Gastroesophageal sphincter (tissue), 4 donors: ENCODE measurements around the gene DDX17. TPM values are rescaled to one million over a fixed set of nuclear protein-coding genes. Genes with fewer than 3 reads are reported as not detected.

Experiments
- ATAC-seq: fragments of 150-250 bp; one replicate; pipeline ENCODE4 v1.9.1; 2016; ENCODE audit warnings: mild to moderate bottlenecking, moderate library complexity
- H3K27ac ChIP-seq, 4 donors: fragments of 200-600 bp; sonication (generic) in 3 of 4; 1 replicate in 3 of 4; 2 replicates in 1 of 4; pipeline ENCODE4 v1.5.1; 2016 to 2019
- H3K27me3 ChIP-seq: fragments of 200-600 bp; sonication (generic); one replicate; pipeline ENCODE4 v1.5.1; 2019
- H3K36me3 ChIP-seq, 2 donors: fragments of 200-600 bp; sonication (generic); one replicate each; pipeline ENCODE4 v1.5.1; 2019; ENCODE audit warnings: control low read depth in 1 of 2
- H3K4me1 ChIP-seq, 3 donors: fragments of 200-600 bp; sonication (generic); 1 replicate in 2 of 3; 2 replicates in 1 of 3; pipeline ENCODE4 v1.5.1; 2016 to 2019; ENCODE audit warnings: control low read depth in 2 of 3
- H3K4me3 ChIP-seq, 2 donors: fragments of 200-600 bp; sonication (generic); one replicate each; pipeline ENCODE4 v1.5.1; 2019; ENCODE audit warnings: mild to moderate bottlenecking in 1 of 2, moderate library complexity in 1 of 2
- H3K9me3 ChIP-seq, 3 donors: fragments of 200-600 bp; sonication (generic); one replicate each; pipeline ENCODE4 v1.5.1; 2017 to 2019; ENCODE audit warnings: control low read depth in 2 of 3
- EP300 ChIP-seq: sonication (generic); formaldehyde crosslinking; IDR thresholded peaks from one replicate; pipeline ENCODE4 v1.6.1; 2017; ENCODE audit warnings: antibody characterized with exemption, mild to moderate bottlenecking
- POLR2A ChIP-seq, 2 donors: fragments of 450-650 bp; IDR thresholded peaks; one replicate each; pipeline ENCODE4 v1.6.1; 2017; ENCODE audit warnings: antibody characterized with exemption in 2 of 2, mild to moderate bottlenecking in 2 of 2, moderate library complexity in 1 of 2
- POLR2AphosphoS5 ChIP-seq: sonication (generic); formaldehyde crosslinking; IDR thresholded peaks from one replicate; pipeline ENCODE4 v1.6.1; 2017; ENCODE audit warnings: antibody characterized with exemption
- WGBS, 2 donors: methylation state at CpG; one replicate each; pipeline ENCODE4 v1.1.5; 2018; ENCODE audit warnings: low coverage in 1 of 2; 5-methylcytosine and 5-hydroxymethylcytosine counted together
- total RNA-seq, 4 donors: library from RNA; depleted of rRNA; stranded (reverse); fragments of >200 nt; gene quantifications; one replicate each; pipeline ENCODE4 v1.1.0, GENCODE V29; 2016
- TF ChIP-seq, protein P1 (sequence below), 4 experiments: fragments of 200-600 bp in 2 of 4; fragments of 450-650 bp in 2 of 4; sonication (generic) in 1 of 4; IDR thresholded peaks; one replicate each; pipeline ENCODE4 v1.5.1; 2017 to 2019; ENCODE audit warnings: antibody characterized with exemption in 4 of 4, mild to moderate bottlenecking in 2 of 4, moderate library complexity in 2 of 4

DDX17 gene
- total RNA-seq, 4 donors from 2014 or later: 323 to 610 (median 490) TPM

DNA sequence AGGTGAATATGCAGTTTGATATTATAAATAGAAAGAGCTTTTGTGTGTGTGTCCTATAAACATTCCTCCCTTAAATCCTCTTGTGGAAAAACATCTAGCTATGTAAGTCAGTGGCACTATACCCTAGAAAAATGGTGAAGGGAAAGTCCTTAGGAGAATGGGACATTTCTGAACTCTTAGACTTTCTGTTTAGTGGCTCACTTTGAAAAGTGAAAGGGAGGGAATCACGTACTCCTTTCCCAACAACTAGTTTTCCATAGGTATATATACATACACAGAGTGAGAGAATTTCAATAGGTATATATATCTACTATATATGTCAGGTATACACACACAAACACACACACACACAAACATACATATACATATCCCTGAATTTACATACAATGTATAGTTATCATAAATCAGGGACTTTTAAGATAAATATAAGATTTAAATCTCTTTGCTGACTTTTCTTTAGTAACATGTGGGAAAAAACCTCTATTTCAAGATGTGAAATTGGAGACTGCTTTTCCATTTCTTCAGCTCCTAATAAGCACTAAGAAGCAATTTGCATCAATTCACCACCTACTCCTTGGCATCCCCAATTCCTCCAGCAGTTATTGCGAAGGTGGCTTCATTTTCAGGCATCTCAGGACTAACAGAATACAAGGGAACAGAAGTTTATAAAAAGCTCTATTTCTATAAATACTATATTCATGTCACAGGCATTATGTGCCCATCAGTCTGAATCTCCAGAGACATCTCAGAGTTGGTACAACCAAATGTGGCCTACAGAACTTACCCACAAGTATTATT is 13.5 kb upstream of the DDX17 start:
- TF ChIP-seq, protein P1, sequence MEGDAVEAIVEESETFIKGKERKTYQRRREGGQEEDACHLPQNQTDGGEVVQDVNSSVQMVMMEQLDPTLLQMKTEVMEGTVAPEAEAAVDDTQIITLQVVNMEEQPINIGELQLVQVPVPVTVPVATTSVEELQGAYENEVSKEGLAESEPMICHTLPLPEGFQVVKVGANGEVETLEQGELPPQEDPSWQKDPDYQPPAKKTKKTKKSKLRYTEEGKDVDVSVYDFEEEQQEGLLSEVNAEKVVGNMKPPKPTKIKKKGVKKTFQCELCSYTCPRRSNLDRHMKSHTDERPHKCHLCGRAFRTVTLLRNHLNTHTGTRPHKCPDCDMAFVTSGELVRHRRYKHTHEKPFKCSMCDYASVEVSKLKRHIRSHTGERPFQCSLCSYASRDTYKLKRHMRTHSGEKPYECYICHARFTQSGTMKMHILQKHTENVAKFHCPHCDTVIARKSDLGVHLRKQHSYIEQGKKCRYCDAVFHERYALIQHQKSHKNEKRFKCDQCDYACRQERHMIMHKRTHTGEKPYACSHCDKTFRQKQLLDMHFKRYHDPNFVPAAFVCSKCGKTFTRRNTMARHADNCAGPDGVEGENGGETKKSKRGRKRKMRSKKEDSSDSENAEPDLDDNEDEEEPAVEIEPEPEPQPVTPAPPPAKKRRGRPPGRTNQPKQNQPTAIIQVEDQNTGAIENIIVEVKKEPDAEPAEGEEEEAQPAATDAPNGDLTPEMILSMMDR (IDR thresholded peaks at IDR 0.05): no peak
- no peak for TF ChIP-seq POLR2AphosphoS5
- TF ChIP-seq POLR2A (IDR thresholded peaks at IDR 0.05): no peak
- no peak for TF ChIP-seq EP300
- Histone ChIP-seq H3K27me3 (peaks cover 6% of the 10 kb centered on the region), H3K9me3 (no peaks in the 10 kb centered on the region), H3K4me1 (no peaks in the 10 kb centered on the region), H3K27ac (no peak overlapping the region), H3K4me3 (no peak overlapping the region), H3K36me3 (no peaks in the 10 kb centered on the region)
- 79 to 100% methylated on average over 2 of the region's 2 CpGs for WGBS, 2 donors
- no peak for ATAC-seq

- Histone ChIP-seq H3K27me3 (peaks cover 4% of the 10 kb centered on the region), H3K36me3 (no peaks in the 10 kb centered on the region), H3K27ac (no peak overlapping the region), H3K4me3 (no peak overlapping the region), H3K9me3 (no peaks in the 10 kb centered on the region), H3K4me1 (no peaks in the 10 kb centered on the region)
- 98 to 100% methylated on average over 3 to 4 of the region's 4 CpGs for WGBS, 2 donors
- ATAC-seq: no peak
- no peak for TF ChIP-seq EP300
- no peak for TF ChIP-seq POLR2AphosphoS5
- TF ChIP-seq, protein P1 (IDR thresholded peaks at IDR 0.05): no peak
- TF ChIP-seq POLR2A (IDR thresholded peaks at IDR 0.05): no peak
These were observed 12.5 kb upstream of the DDX17 start for GRCh38 chr22:38518620-38519019.

GRCh38 chr22:38513063-38513462 is 7.0 kb upstream of the DDX17 start:
- WGBS, 2 donors: 82% methylated on average over 1 of the region's 1 CpG; no CpG with 5 or more reads in 1 of the 2 donors
- TF ChIP-seq EP300: no peak
- no peak for TF ChIP-seq POLR2AphosphoS5
- TF ChIP-seq POLR2A (IDR thresholded peaks at IDR 0.05): no peak
- TF ChIP-seq, protein P1 (IDR thresholded peaks at IDR 0.05): no peak
- no peaks in the 10 kb centered on the region for H3K36me3 ChIP-seq
- H3K27ac ChIP-seq: no peak overlapping the region
- H3K4me1 ChIP-seq: peaks cover 0 to 2% (median 0%) of the 10 kb centered on the region in 3 donors
- H3K9me3 ChIP-seq: no peaks in the 10 kb centered on the region
- no peak overlapping the region for H3K4me3 ChIP-seq
- no peak for ATAC-seq
- no peaks in the 10 kb centered on the region for H3K27me3 ChIP-seq

DNA sequence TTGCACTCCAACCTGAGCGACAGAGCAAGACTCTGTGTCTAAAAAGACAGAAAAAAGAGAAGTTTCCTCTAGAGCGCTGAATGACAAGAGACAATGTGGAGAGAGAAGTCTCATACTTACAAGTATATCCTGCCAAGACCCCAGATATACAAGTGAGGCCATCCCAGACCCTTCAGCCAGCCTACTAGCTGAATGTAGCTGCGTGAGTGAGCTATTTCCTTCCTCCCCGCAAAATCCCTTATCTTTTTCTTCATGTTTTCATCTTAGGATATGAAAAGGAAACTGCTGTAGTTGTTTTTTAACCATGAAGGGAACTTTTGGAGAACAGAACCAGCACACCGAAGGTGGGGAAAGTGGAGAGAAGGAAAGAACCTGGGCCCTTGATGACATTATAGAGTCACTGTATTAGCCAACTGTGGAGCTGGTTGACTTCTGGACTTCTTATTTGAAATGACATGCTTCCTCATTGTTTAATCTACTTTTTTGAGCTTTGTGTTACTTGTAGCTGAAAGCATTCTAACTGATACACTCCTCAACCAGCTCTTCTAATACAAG is 4.4 kb upstream of the DDX17 start:
- 85 to 98% methylated on average over 5 of the region's 5 CpGs for WGBS, 2 donors
- Histone ChIP-seq H3K4me3 (no peak overlapping the region), H3K36me3 (no peaks in the 10 kb centered on the region), H3K4me1 (peaks cover 0 to 17% (median 4%) of the 10 kb centered on the region in 3 donors), H3K27ac (no peak overlapping the region), H3K9me3 (no peaks in the 10 kb centered on the region), H3K27me3 (no peaks in the 10 kb centered on the region)
- ATAC-seq: no peak
- TF ChIP-seq POLR2AphosphoS5 (no peak), POLR2A (IDR thresholded peaks at IDR 0.05) (no peak), EP300 (no peak)
- TF ChIP-seq, protein P1 (IDR thresholded peaks at IDR 0.05): no peak
